K562 (cell line): ENCODE results near the gene TRMT44. TPM values are rescaled to one million over a fixed set of nuclear protein-coding genes. Genes with fewer than 3 reads are reported as not detected.

Experiments used
- ATAC-seq: fragments of 200-7000 bp; cut with Tn5 transposase; 3 replicates; pipeline ENCODE4 v1.9.1; 2020; ENCODE audit warnings: moderate library complexity
- BruUV-seq: library from RNA; stranded (reverse); fragments of 400-500 nt; replicated peaks from 2 replicates; lab custom pipeline; 2021; lab: Mats Ljungman, UMichigan
- CTCF ChIA-PET: fragments of 300-600 bp; formaldehyde crosslinking; extraction: SDS; loops from one replicate; lab custom pipeline; 2021; ENCODE audit warnings: low intra/inter-chr PET ratio; lab: Yijun Ruan, JAX
- POLR2A ChIA-PET: fragments of 300-600, 350-650 bp; sonication (Branson Sonifier 250); formaldehyde crosslinking; extraction: SDS; loops from one replicate; lab custom pipeline; 2021; ENCODE audit warnings: antibody characterized with exemption, inconsistent platforms; lab: Yijun Ruan, JAX
- DNase-seq, 4 experiments: peaks; one replicate each; pipeline versions ENCODE4 v3.0.0 to v3.0.0-alpha.2; 2011 to 2018; ENCODE audit warnings: low spot score in 3 of 4, mixed read lengths in 3 of 4; ENCODE audit errors: extremely low read depth in 1 of 4
- FAIRE-seq: peaks from 2 replicates; lab custom pipeline; 2011; peaks lifted over from hg19 to GRCh38; lab: Jason Lieb, UNC
- H2AFZ ChIP-seq: 2 replicates; pipeline ENCODE4 v1.6.0; 2011; ENCODE audit warnings: low read depth, low read length, control low read depth, inconsistent platforms
- H3K27ac ChIP-seq: fragments of 200-600 bp; 3 replicates; pipeline ENCODE4 v1.8.0; 2011; ENCODE audit warnings: low read depth, mild to moderate bottlenecking, control low read depth, inconsistent platforms, low read length, moderate library complexity, mixed read lengths; ENCODE audit errors: extremely low read depth
- H3K27me3 ChIP-seq, 2 experiments: fragments of 300-600 bp in 1 of 2; 2 replicates in 1 of 2; 3 replicates in 1 of 2; pipeline versions ENCODE4 v1.6.0 to v1.8.0; 2011; ENCODE audit warnings: inconsistent platforms in 2 of 2, low read length in 2 of 2, mild to moderate bottlenecking in 1 of 2, mixed read lengths in 1 of 2, moderate library complexity in 1 of 2; ENCODE audit not compliant: control insufficient read depth in 2 of 2, insufficient read depth in 2 of 2
- H3K36me3 ChIP-seq: fragments of 300-600 bp; 3 replicates; pipeline ENCODE4 v1.8.0; 2011; ENCODE audit warnings: mild to moderate bottlenecking, low read length, inconsistent platforms; ENCODE audit not compliant: control insufficient read depth, insufficient read depth
- H3K4me1 ChIP-seq, 2 experiments: fragments of 200-600 bp in 1 of 2; replicated peaks in 1 of 2; 2 replicates in 1 of 2; 3 replicates in 1 of 2; pipeline versions ENCODE4 v1.5.1 to v1.8.0; 2011; ENCODE audit warnings: inconsistent platforms in 2 of 2, low read length in 2 of 2, mild to moderate bottlenecking in 1 of 2, mixed read lengths in 1 of 2, moderate library complexity in 1 of 2; ENCODE audit not compliant: control insufficient read depth in 2 of 2, insufficient read depth in 2 of 2
- H3K4me2 ChIP-seq: 2 replicates; pipeline ENCODE4 v1.6.1; 2011; ENCODE audit warnings: low read length, control low read depth, inconsistent platforms, mixed read lengths; ENCODE audit not compliant: insufficient read depth
- H3K4me3 ChIP-seq: fragments of 200-600 bp; sonication (generic), shearing (Covaris generic); 2 replicates; pipeline ENCODE4 v1.5.1; 2016; ENCODE audit warnings: control low read depth, inconsistent platforms
- H3K79me2 ChIP-seq: fragments of 200-600 bp; 3 replicates; pipeline ENCODE4 v1.8.0; 2011; ENCODE audit warnings: low read length, inconsistent platforms; ENCODE audit not compliant: control insufficient read depth, insufficient read depth
- H3K9ac ChIP-seq, 2 experiments: 2 replicates each; pipeline versions ENCODE4 v1.6.0 to v1.6.1; 2011; ENCODE audit warnings: low read depth in 2 of 2, low read length in 2 of 2, control low read depth in 1 of 2, inconsistent platforms in 1 of 2, mild to moderate bottlenecking in 1 of 2, mixed read lengths in 1 of 2; ENCODE audit not compliant: insufficient read depth in 1 of 2
- H3K9me1 ChIP-seq: one replicate; pipeline ENCODE4 v1.6.0; 2011; ENCODE audit warnings: inconsistent platforms, mild to moderate bottlenecking, low read length, moderate library complexity; ENCODE audit not compliant: control insufficient read depth, insufficient read depth
- H3K9me3 ChIP-seq: replicated peaks from 2 replicates; pipeline ENCODE4 v1.5.1; 2011; ENCODE audit warnings: low read depth, low read length, inconsistent platforms; ENCODE audit not compliant: control insufficient read depth, insufficient read depth
- H4K20me1 ChIP-seq: replicated peaks from 2 replicates; pipeline ENCODE4 v1.6.1; 2011; ENCODE audit warnings: low read length, inconsistent platforms, mixed read lengths; ENCODE audit not compliant: control insufficient read depth, insufficient read depth
- BCL6 ChIP-seq: fragments of 250-450 bp; sonication (Bioruptor Pico); IDR thresholded peaks from 2 replicates; pipeline ENCODE4 v1.4.0; 2020
- CHD7 ChIP-seq: fragments of 200-600 bp; sonication (generic); IDR thresholded peaks from one replicate; pipeline ENCODE4 v1.6.1; 2012; ENCODE audit warnings: mild to moderate bottlenecking, low read depth, low read length, inconsistent platforms
- ELF2 ChIP-seq: fragments of 250-450 bp; sonication (Bioruptor Pico); IDR thresholded peaks from 2 replicates; pipeline ENCODE4 v1.5.0; 2021; ENCODE audit warnings: mild to moderate bottlenecking
- FOSL1 ChIP-seq: fragments of 200-800 bp; sonication (Bioruptor generic); conservative IDR thresholded peaks from 2 replicates; pipeline ENCODE4 v1.6.1; 2016; ENCODE audit warnings: missing genetic modification characterization, missing compliant biosample characterization
- HIVEP1 ChIP-seq: fragments of 250-450 bp; sonication (Bioruptor Pico); IDR thresholded peaks from 2 replicates; pipeline ENCODE4 v1.4.0; 2020; ENCODE audit warnings: mild to moderate bottlenecking
- HMG20A ChIP-seq: fragments of 450-650 bp; formaldehyde crosslinking; conservative IDR thresholded peaks from 2 replicates; pipeline ENCODE4 v1.4.0; 2020; ENCODE audit warnings: mild to moderate bottlenecking, mixed read lengths
- LARP7 ChIP-seq: fragments of 450-650 bp; IDR thresholded peaks from 2 replicates; pipeline ENCODE4 v1.6.1; 2016
- NCOA4 ChIP-seq: fragments of 450-650 bp; IDR thresholded peaks from 2 replicates; pipeline ENCODE4 v1.6.1; 2018; ENCODE audit warnings: mild to moderate bottlenecking; ENCODE audit not compliant: partially characterized antibody
- NELFE ChIP-seq: IDR thresholded peaks from 2 replicates; pipeline ENCODE4 v1.6.1; 2011; ENCODE audit warnings: mild to moderate bottlenecking; ENCODE audit not compliant: insufficient read depth, insufficient read length
- NFYB ChIP-seq: IDR thresholded peaks from 2 replicates; pipeline ENCODE4 v1.6.1; 2011; ENCODE audit warnings: mild to moderate bottlenecking, moderate library complexity; ENCODE audit not compliant: insufficient read length; ENCODE audit errors: extremely low read depth
- POLR2A ChIP-seq: fragments of 450-650 bp; conservative IDR thresholded peaks from 2 replicates; pipeline ENCODE4 v1.6.1; 2016
- SNRNP70 ChIP-seq: fragments of 200-400 bp; formaldehyde crosslinking; optimal IDR thresholded peaks from 2 replicates; pipeline ENCODE3; 2017; ENCODE audit warnings: low read depth, low read length
- STAT5A ChIP-seq: IDR thresholded peaks from 2 replicates; pipeline ENCODE4 v1.6.1; 2012; ENCODE audit warnings: low read length, inconsistent platforms, borderline replicate concordance
- THAP7 ChIP-seq: fragments of 250-450 bp; sonication (Bioruptor Pico); IDR thresholded peaks from 2 replicates; pipeline ENCODE4 v1.5.0; 2021
- WGBS: fragments of 100-300 bp; shearing (Covaris generic); methylation state at CpG from one replicate; pipeline ENCODE4 v1.1.6; 2016; ENCODE audit warnings: low coverage, mixed read lengths; ENCODE audit not compliant: insufficient coverage; ENCODE audit errors: missing lambda C conversion rate; 5-methylcytosine and 5-hydroxymethylcytosine counted together
- in situ Hi-C: fragments of 300-500 bp; cut with MboI; formaldehyde crosslinking; loops from 4 replicates; pipeline ENCODE4 v1.15.0; 2018; ENCODE audit warnings: inconsistent platforms, mixed read lengths
- intact Hi-C: fragments of 100-400 bp; cut with micrococcal nuclease; formaldehyde crosslinking; loops from 2 replicates; pipeline ENCODE4 v1.14.2; 2022
- polyA plus RNA-seq, 8 experiments: library from polyadenylated mRNA; depleted of rRNA in 4 of 8; stranded (reverse) in 5 of 8; unstranded in 3 of 8; fragments of >200 nt; fragmentation: Nextera tagmentation in 2 of 8; fragmentation: Illumina TruSeq in 1 of 8; extraction: Ambion mirVana in 2 of 8; extraction: Trizol in 1 of 8; gene quantifications; 2 replicates each; pipeline versions ENCODE4 v1.2.1 to v1.2.3, GENCODE V29; 2011 to 2014; ENCODE audit warnings: inconsistent platforms in 1 of 8, missing spikeins in 1 of 8
- total RNA-seq, 7 experiments: library from RNA; depleted of rRNA in 6 of 7; stranded (reverse); fragments of >200 nt in 6 of 7; fragmentation: Illumina TruSeq in 2 of 7; extraction: Trizol in 2 of 7; gene quantifications; 2 replicates each; pipeline versions ENCODE4 v1.2.1 to v1.2.3, GENCODE V29; 2011 to 2021; ENCODE audit warnings: low replicate concordance in 1 of 7

TRMT44 gene
- total and polyA plus RNA-seq, 9 of the 15 experiments (the other 6 are each of a cell fraction or from before 2014, with no cell fraction given), result 1.2 to 18.6 (median 10.0) TPM

GRCh38 chr4:8446122-8446521, 5.5 kb downstream of the TRMT44 start:
- CTCF ChIA-PET, result no interaction called here
- no TSS peak for BruUV-seq
- no peak overlapping the region for H3K4me2 ChIP-seq
- no peaks in the 10 kb centered on the region for H3K9me3 ChIP-seq
- H3K27me3 ChIP-seq, result no peaks in the 10 kb centered on the region
- peaks cover 54% of the 10 kb centered on the region; the same call in 2 of the 3 replicates for H3K36me3 ChIP-seq
- DNase-seq, result no peak
- in situ Hi-C loops, result no loop called here
- no peak for FAIRE-seq
- no peak overlapping the region; the same call in 2 of the 3 replicates for H3K27ac ChIP-seq
- H3K4me3 ChIP-seq, result no peak overlapping the region
- H4K20me1 ChIP-seq, result peaks cover 18% of the 10 kb centered on the region
- no peak for ATAC-seq
- H3K79me2 ChIP-seq, result peaks cover 46% of the 10 kb centered on the region
- intact Hi-C loops, result no loop called here
- 70% methylated on average over 3 of the region's 3 CpGs for WGBS
- no peak overlapping the region for H2AFZ ChIP-seq
- peaks cover 9 to 17% of the 10 kb centered on the region in 2 experiments for H3K4me1 ChIP-seq
- H3K9me1 ChIP-seq, result peaks cover 3% of the 10 kb centered on the region
- POLR2A ChIA-PET, result interaction anchor here (0.7 kb wide), 1 partner anchor 18 kb away, joined by 3 read pairs; no protein-coding TSS in a partner anchor
- H3K9ac ChIP-seq, result no peak overlapping the region
- TF ChIP-seq SNRNP70 (no peak), POLR2A (no peak), NCOA4 (no peak), ELF2 (CRISPR knock-in tag) (no peak), BCL6 (CRISPR knock-in tag) (no peak), HIVEP1 (CRISPR knock-in tag) (no peak), LARP7 (no peak), HMG20A (no peak), FOSL1 (tag) (no peak), CHD7 (no peak), NFYB (no peak), THAP7 (CRISPR knock-in tag) (no peak), STAT5A (no peak), NELFE (no peak)
